Activated naive CD8-positive, alpha-beta T cell treated with anti-CD3 and anti-CD28 coated beads, Interleukin-2, amount 50 U/mL, for 16 hours (primary cell): ENCODE data around the gene CFAP46.
"Not testable (repeated sequence)": the region's sequence is repeated elsewhere in the genome, so short reads cannot be mapped to it uniquely, and the experiment has no call there.

Experiments used
- DNase-seq: peaks from one replicate; pipeline ENCODE4 v3.0.0-alpha.2; 2020; ENCODE audit warnings: low read depth, low spot score

The CFAP46 gene

GRCh38 chr10:132945125-132945893 is 2.9 kb upstream of the CFAP46 start:
- DNase-seq: no peak

- DNase-seq: no peak
These were observed 2.1 kb upstream of the CFAP46 start for GRCh38 chr10:132944510-132944909.

DNA sequence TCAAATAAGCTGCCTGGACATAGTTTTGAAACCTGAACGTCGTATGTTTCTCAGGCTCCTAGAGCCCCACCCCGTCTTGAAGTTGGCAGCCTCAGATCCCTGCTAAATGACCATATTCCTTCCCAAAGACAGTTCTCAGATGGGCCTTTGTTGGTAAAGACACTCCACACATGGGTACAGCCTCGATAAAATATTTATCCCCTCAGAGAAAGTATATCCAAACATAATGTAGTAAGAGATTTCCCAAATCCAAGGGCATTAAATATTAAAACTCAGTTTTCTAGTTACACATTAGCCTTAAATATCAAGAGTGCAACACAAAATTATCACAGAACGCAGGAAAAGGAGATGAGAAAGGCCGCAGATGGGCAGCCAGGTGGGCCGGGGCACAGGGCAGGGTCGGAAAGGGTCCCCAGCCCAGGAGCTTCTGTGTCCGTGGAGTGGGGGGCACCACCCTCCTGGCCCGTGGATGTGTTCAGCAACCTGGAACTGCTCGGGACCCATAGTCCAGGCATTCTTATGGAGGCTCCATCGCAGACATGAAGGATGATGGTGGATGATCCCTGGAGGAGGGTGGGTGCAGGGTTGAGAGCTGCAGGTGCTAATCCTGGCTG is 1.5 kb upstream of the CFAP46 start:
- DNase-seq: no peak

DNA sequence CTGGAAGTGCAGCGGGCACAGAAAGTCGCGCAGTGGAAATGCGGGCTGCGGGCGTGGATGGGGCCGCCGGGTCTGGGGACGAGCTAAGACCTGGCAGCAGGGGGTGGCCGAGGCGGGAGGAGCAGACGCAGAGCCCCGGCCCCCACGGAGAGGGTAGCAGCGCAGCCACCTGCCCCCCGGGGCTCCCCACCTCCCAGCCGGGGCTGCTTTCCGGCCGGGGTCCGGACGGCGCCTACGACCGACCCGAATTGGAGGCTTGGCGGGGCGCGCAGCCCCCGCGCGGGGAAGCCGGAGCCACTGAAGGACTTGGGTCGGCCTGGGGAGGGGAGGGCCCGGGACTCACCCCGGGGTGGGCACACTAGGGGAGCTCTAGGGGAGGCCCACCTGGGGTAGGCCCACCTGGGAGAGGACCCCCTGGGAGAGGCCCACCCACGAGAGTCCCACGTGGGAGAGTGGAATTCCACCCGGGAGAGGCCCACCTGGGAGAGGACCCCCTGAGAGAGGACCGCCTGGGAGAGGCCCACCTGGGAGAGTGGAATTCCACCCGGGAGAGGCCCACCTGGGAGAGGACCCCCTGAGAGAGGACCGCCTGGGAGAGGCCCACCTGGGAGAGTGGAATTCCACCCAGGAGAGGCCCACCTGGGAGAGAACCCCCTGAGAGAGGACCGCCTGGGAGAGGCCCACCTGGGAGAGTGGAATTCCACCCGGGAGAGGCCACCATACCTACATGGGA is 854 bp upstream of the CFAP46 start:
- DNase-seq: no peak

- DNase-seq: no peak
These were observed 724 bp downstream of the CFAP46 start for GRCh38 chr10:132941640-132942051.

- no peak for DNase-seq
These were observed 1.4 kb downstream of the CFAP46 start for GRCh38 chr10:132940791-132941465.

GRCh38 chr10:132939957-132940790 is 2.2 kb downstream of the CFAP46 start:
- peak; percentile 23 for DNase-seq

DNA sequence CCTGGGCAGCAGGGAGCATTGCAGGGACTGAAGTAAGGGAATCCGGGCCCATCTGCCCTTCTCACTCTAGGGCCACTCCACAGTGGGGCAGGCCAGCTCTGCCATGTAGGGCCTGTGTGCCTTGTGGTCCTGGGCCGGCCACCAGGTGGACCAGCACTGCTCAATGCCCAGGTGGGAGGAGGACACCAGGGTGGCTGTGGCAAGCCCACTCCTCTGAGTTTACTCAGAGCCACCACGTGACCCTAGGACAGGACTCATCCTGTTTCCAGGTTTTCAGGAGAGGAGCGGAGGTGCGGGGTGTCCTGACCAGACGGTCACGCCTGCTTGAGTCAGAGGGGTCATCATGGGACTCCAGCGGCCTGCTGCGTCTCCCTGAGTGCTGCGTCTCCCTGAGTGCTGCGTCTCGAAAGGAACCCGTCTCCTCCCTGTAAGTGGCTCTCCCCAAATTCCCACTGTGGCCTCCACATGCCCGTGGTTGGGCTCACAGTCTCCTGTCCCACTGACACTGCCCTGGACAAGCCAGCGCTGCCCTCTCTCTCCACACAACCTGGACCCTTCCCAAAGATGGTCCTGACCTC is 2.9 kb downstream of the CFAP46 start:
- no peak for DNase-seq

DNA sequence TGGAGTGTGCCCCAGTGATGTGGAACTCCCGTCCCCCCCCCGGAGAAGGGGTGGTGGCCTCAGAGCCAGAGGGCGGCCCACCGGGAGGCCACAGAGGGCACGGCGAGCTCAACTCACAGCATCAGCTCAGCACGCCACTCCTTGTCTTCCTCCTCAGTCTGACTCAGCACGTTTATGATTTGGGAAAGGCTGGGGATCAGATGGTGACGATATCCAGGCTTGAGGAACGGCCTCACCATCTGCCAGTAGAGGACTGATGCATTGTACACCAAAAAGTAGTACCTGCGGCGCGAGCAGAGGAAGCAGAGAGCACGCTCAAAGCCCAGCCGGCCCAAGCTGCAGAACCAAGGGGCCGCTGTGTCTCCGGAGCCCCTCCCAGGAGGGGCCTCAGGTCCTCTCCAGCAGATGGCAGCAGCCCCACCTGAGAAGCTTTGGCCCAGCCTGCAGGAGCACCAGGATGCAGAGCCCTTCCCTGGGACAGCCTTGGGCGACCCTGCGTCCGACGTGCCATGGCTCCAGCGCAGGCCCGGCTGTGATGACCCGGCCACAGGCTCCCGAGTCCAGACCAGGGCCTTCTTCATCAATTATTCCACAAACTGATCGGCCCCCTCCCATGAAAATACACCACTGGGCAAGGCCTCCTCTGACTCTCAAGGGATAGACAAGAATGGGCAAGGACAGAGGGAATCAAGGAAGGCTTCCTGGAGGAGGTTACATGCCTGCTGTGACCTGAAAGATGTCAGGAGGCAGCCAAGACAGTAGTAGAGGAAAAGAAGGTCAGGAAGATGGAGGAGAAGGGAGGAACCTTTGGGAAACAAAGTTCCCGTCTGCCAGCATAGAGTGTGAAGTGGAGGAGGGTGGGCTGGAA is 3.7 kb downstream of the CFAP46 start:
- DNase-seq: no peak

DNA sequence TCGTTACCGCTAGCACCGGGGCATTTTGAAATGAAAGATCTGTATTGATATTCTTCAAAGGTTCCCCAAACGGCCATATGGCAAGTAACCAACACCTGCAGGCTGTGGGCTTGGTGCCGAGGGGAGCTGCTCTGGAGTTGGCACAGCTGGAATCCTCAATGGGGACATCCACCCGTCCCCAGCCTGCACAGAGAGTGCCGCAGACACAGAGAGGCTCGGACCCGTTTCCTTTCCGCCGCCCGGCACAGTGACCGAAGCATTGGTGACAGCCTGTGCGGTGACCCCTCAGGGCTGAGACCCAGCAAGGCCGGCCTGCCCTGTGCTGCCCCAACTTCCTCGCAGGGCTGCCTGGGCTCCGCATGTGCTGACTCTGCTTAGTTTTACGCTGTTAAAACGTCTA is 4.5 kb downstream of the CFAP46 start:
- DNase-seq: no peak

GRCh38 chr10:132934953-132935352 is 7.4 kb downstream of the CFAP46 start:
- no peak for DNase-seq

- DNase-seq: no peak
These were observed 8.9 kb downstream of the CFAP46 start for GRCh38 chr10:132933308-132934042.

- DNase-seq: no peak
These were observed 9.7 kb downstream of the CFAP46 start for GRCh38 chr10:132932461-132933307.

GRCh38 chr10:132931258-132932250 is 10.8 kb downstream of the CFAP46 start:
- not testable (repeated sequence) for DNase-seq

DNA sequence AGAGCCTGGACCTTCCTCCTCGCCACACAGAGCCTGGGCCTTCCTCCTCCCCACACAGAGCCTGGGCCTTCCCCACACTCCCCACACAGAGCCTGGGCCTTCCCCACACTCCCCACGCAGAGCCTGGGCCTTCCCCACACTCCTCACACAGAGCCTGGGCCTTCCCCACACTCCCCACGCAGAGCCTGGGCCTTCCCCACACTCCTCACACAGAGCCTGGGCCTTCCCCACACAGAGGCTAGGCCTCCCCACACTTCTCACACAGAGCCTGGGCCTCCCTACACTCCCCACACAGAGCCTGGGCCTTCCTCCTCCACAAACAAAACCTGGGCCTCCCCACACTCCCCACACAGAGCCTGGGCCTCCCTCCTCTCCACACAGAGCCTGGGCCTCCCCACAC is 11.7 kb downstream of the CFAP46 start:
- DNase-seq: not testable (repeated sequence)

DNA sequence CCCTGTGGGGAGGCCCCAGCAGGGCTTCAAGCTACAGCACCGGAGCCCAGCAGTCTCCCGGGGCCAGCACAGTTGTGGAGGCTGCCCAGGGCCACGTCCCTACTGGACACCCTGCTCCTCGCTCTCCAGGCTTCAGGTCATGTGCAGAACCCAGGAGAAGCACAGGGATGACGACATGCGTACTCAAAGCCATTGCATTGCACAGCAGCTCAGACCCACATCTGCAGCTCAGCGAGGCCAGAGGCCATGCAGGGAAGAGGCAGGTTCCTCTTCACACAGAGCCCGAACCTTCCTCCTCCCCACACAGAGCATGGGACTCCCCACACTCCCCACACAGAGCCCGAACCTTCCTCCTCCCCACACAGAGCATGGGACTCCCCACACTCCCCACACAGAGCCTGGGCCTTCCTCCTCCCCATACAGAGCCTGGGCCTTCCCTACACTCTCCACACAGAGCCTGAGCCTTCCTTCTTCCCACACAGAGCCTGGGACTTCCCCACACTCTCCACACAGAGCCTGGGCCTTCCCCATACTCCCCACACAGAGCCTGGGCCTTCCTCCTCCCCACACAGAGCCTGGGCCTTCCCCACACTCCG is 12.3 kb downstream of the CFAP46 start:
- DNase-seq: no peak

- DNase-seq: no peak
These were observed 12.9 kb downstream of the CFAP46 start for GRCh38 chr10:132929480-132929879.
